CD4-positive, alpha-beta T cell treated with Interleukin-4 for 1 hour (primary cell): ENCODE measurements around the gene RBM27.
"Not testable (repeated sequence)": the region's sequence is repeated elsewhere in the genome, so short reads cannot be mapped to it uniquely, and the experiment has no call there.

ENCODE experiments used
- DNase-seq, 2 donors: peaks; one replicate each; pipeline ENCODE4 v3.0.0-alpha.2; 2020 to 2022

The RBM27 gene

GRCh38 chr5:146209714-146210113, 6.3 kb downstream of the RBM27 start:
- DNase-seq: no peak

- not testable (repeated sequence) for DNase-seq
These were observed 7.4 kb downstream of the RBM27 start for GRCh38 chr5:146210810-146211209.

GRCh38 chr5:146213210-146213826, 9.9 kb downstream of the RBM27 start:
- no peak for DNase-seq

- not testable (repeated sequence) for DNase-seq
These were observed 11.5 kb downstream of the RBM27 start for GRCh38 chr5:146214881-146215280.

- no peak for DNase-seq
These were observed 14.8 kb downstream of the RBM27 start for GRCh38 chr5:146218168-146218567.

- no peak for DNase-seq
These were observed 15.8 kb downstream of the RBM27 start for GRCh38 chr5:146219243-146219642.

GRCh38 chr5:146221234-146221633, 17.8 kb downstream of the RBM27 start:
- no peak for DNase-seq

GRCh38 chr5:146222005-146222404, 18.6 kb downstream of the RBM27 start:
- no peak for DNase-seq

- DNase-seq: no peak
These were observed 19.8 kb downstream of the RBM27 start for GRCh38 chr5:146223179-146223578.

GRCh38 chr5:146229222-146229621, 25.8 kb downstream of the RBM27 start:
- DNase-seq: no peak

- DNase-seq: no peak
These were observed 28.8 kb downstream of the RBM27 start for GRCh38 chr5:146232223-146232622.

GRCh38 chr5:146233441-146233840, 30.0 kb downstream of the RBM27 start:
- DNase-seq: no peak

GRCh38 chr5:146238973-146239372, 35.6 kb downstream of the RBM27 start:
- DNase-seq: no peak

GRCh38 chr5:146240951-146241350, 37.5 kb downstream of the RBM27 start:
- DNase-seq: no peak

- DNase-seq: no peak
These were observed 39.8 kb downstream of the RBM27 start for GRCh38 chr5:146243247-146243646.

- DNase-seq: no peak
These were observed 45.2 kb downstream of the RBM27 start for GRCh38 chr5:146248561-146248960.

GRCh38 chr5:146249801-146250200, 46.4 kb downstream of the RBM27 start:
- no peak for DNase-seq
